IgD-negative memory B cell (primary cell): ENCODE results near the gene TEX2. TPM values are rescaled to one million over a fixed set of nuclear protein-coding genes. Genes with fewer than 3 reads are reported as not detected.
"Not testable (repeated sequence)": the region's sequence is repeated elsewhere in the genome, so short reads cannot be mapped to it uniquely, and the experiment has no call there.

Source experiments
- H3K27ac Mint-ChIP-seq, 3 donors: one replicate each; pipeline ENCODE4 v1.8.0; 2020 to 2022; ENCODE audit warnings: mild to moderate bottlenecking in 3 of 3, mixed read lengths in 3 of 3, moderate library complexity in 1 of 3
- H3K27me3 Mint-ChIP-seq: one replicate; pipeline ENCODE4 v1.8.0; 2021; ENCODE audit warnings: mixed read lengths
- H3K36me3 Mint-ChIP-seq: one replicate; pipeline ENCODE4 v1.8.0; 2020; ENCODE audit warnings: mild to moderate bottlenecking, mixed read lengths
- H3K4me1 Mint-ChIP-seq, 3 donors: one replicate each; pipeline ENCODE4 v1.8.0; 2020 to 2022; ENCODE audit warnings: mixed read lengths in 3 of 3, mild to moderate bottlenecking in 1 of 3
- H3K4me3 Mint-ChIP-seq, 4 donors: one replicate each; pipeline ENCODE4 v1.8.0; 2020 to 2022; ENCODE audit warnings: mild to moderate bottlenecking in 4 of 4, mixed read lengths in 4 of 4, moderate library complexity in 3 of 4
- H3K9me3 Mint-ChIP-seq, 3 donors: one replicate each; pipeline ENCODE4 v1.8.0; 2020 to 2021; ENCODE audit warnings: mixed read lengths in 3 of 3, mild to moderate bottlenecking in 1 of 3
- polyA plus RNA-seq: library from polyadenylated mRNA; unstranded; fragments of 300-500 nt; fragmentation: Illumina TruSeq; gene quantifications from one replicate; pipeline ENCODE4 v1.2.3, GENCODE V29; 2021

Gene TEX2
- polyA plus RNA-seq, 1 donor from 2014 or later: 2.8 TPM

GRCh38 chr17:64218066-64218465 lies 45.0 kb downstream of the TEX2 start:
- peaks cover 0 to 3% (median 0%) of the 10 kb centered on the region in 3 donors for H3K9me3 Mint-ChIP-seq
- peaks cover 9% of the 10 kb centered on the region for H3K36me3 Mint-ChIP-seq
- H3K4me3 Mint-ChIP-seq: peak overlapping the region in 2 of 4 donors; percentile 14 to 79
- H3K4me1 Mint-ChIP-seq: peaks cover 15 to 21% (median 16%) of the 10 kb centered on the region in 3 donors
- peak overlapping the region; percentile 15 to 68 (median 29) for H3K27ac Mint-ChIP-seq
- no peaks in the 10 kb centered on the region for H3K27me3 Mint-ChIP-seq

GRCh38 chr17:64217249-64217691 lies 45.8 kb downstream of the TEX2 start:
- Mint-ChIP-seq H3K9me3 (peaks cover 0 to 3% (median 0%) of the 10 kb centered on the region in 3 donors), H3K4me3 (peak overlapping the region in 2 of 4 donors; percentile 57 to 81), H3K36me3 (peaks cover 9% of the 10 kb centered on the region), H3K27me3 (no peaks in the 10 kb centered on the region), H3K4me1 (peaks cover 15 to 21% (median 16%) of the 10 kb centered on the region in 3 donors), H3K27ac (no peak overlapping the region)

GRCh38 chr17:64216338-64217248 lies 46.5 kb downstream of the TEX2 start:
- peaks cover 0 to 3% (median 0%) of the 10 kb centered on the region in 3 donors for H3K9me3 Mint-ChIP-seq
- H3K4me3 Mint-ChIP-seq: peak overlapping the region in 2 of 4 donors; percentile 76 to 77
- no peaks in the 10 kb centered on the region for H3K27me3 Mint-ChIP-seq
- H3K4me1 Mint-ChIP-seq: peaks cover 15 to 21% (median 16%) of the 10 kb centered on the region in 3 donors
- peak overlapping the region in 2 of 3 donors; percentile 1 to 71 for H3K27ac Mint-ChIP-seq
- peaks cover 9% of the 10 kb centered on the region for H3K36me3 Mint-ChIP-seq

GRCh38 chr17:64216000-64216337 lies 47.1 kb downstream of the TEX2 start:
- Mint-ChIP-seq H3K36me3 (peaks cover 9% of the 10 kb centered on the region), H3K27me3 (no peaks in the 10 kb centered on the region), H3K4me1 (peaks cover 15 to 21% (median 16%) of the 10 kb centered on the region in 3 donors), H3K9me3 (peaks cover 0 to 3% (median 0%) of the 10 kb centered on the region in 3 donors), H3K4me3 (no peak overlapping the region), H3K27ac (no peak overlapping the region)

GRCh38 chr17:64214950-64215349 lies 48.1 kb downstream of the TEX2 start:
- Mint-ChIP-seq H3K4me3 (no peak overlapping the region), H3K27ac (no peak overlapping the region)

GRCh38 chr17:64213995-64214811 lies 48.9 kb downstream of the TEX2 start:
- Mint-ChIP-seq H3K9me3 (no peaks in the 10 kb centered on the region), H3K4me1 (peaks cover 14 to 21% (median 15%) of the 10 kb centered on the region in 3 donors), H3K36me3 (peaks cover 10% of the 10 kb centered on the region), H3K27ac (no peak overlapping the region), H3K4me3 (no peak overlapping the region), H3K27me3 (no peaks in the 10 kb centered on the region)

More at GRCh38 chr17:64214950-64215349, 48.1 kb downstream of the TEX2 start:
- Mint-ChIP-seq H3K36me3 (peaks cover 6% of the 10 kb centered on the region), H3K27me3 (no peaks in the 10 kb centered on the region), H3K9me3 (no peaks in the 10 kb centered on the region), H3K4me1 (peaks cover 15 to 21% (median 16%) of the 10 kb centered on the region in 3 donors)

GRCh38 chr17:64212122-64212521 lies 50.9 kb downstream of the TEX2 start:
- H3K27ac Mint-ChIP-seq: no peak overlapping the region
- H3K27me3 Mint-ChIP-seq: no peaks in the 10 kb centered on the region
- H3K36me3 Mint-ChIP-seq: peaks cover 9% of the 10 kb centered on the region
- H3K9me3 Mint-ChIP-seq: no peaks in the 10 kb centered on the region
- no peak overlapping the region for H3K4me3 Mint-ChIP-seq
- peaks cover 5 to 9% (median 6%) of the 10 kb centered on the region in 3 donors for H3K4me1 Mint-ChIP-seq

GRCh38 chr17:64209983-64210382 lies 53.1 kb downstream of the TEX2 start:
- Mint-ChIP-seq H3K36me3 (peaks cover 9% of the 10 kb centered on the region), H3K27ac (no peak overlapping the region), H3K9me3 (no peaks in the 10 kb centered on the region), H3K4me3 (no peak overlapping the region), H3K4me1 (peaks cover 0 to 1% (median 0%) of the 10 kb centered on the region in 3 donors), H3K27me3 (no peaks in the 10 kb centered on the region)

GRCh38 chr17:64209356-64209941 lies 53.6 kb downstream of the TEX2 start:
- peaks cover 9% of the 10 kb centered on the region for H3K36me3 Mint-ChIP-seq
- H3K27ac Mint-ChIP-seq: no peak overlapping the region
- H3K9me3 Mint-ChIP-seq: no peaks in the 10 kb centered on the region
- H3K4me3 Mint-ChIP-seq: no peak overlapping the region
- no peaks in the 10 kb centered on the region for H3K27me3 Mint-ChIP-seq
- peaks cover 0 to 1% (median 0%) of the 10 kb centered on the region in 3 donors for H3K4me1 Mint-ChIP-seq

- not testable (repeated sequence) for H3K4me1 Mint-ChIP-seq, H3K4me3 Mint-ChIP-seq, H3K27me3 Mint-ChIP-seq, H3K36me3 Mint-ChIP-seq, H3K9me3 Mint-ChIP-seq, H3K27ac Mint-ChIP-seq
Measured at GRCh38 chr17:64208656-64209055, 54.4 kb downstream of the TEX2 start.

GRCh38 chr17:64205804-64206203 lies 57.3 kb downstream of the TEX2 start:
- peaks cover 5% of the 10 kb centered on the region for H3K36me3 Mint-ChIP-seq
- no peaks in the 10 kb centered on the region for H3K27me3 Mint-ChIP-seq
- H3K27ac Mint-ChIP-seq: no peak overlapping the region
- H3K9me3 Mint-ChIP-seq: no peaks in the 10 kb centered on the region
- H3K4me3 Mint-ChIP-seq: no peak overlapping the region
- H3K4me1 Mint-ChIP-seq: peaks cover 0 to 1% (median under 1%) of the 10 kb centered on the region in 3 donors

GRCh38 chr17:64203630-64204029 lies 59.4 kb downstream of the TEX2 start:
- Mint-ChIP-seq H3K27me3 (no peaks in the 10 kb centered on the region), H3K9me3 (no peaks in the 10 kb centered on the region), H3K4me3 (no peak overlapping the region), H3K27ac (no peak overlapping the region), H3K36me3 (no peaks in the 10 kb centered on the region), H3K4me1 (peaks cover 0 to 1% (median 1%) of the 10 kb centered on the region in 3 donors)

GRCh38 chr17:64202683-64203344 lies 60.2 kb downstream of the TEX2 start:
- Mint-ChIP-seq H3K9me3 (no peaks in the 10 kb centered on the region), H3K27ac (no peak overlapping the region), H3K27me3 (no peaks in the 10 kb centered on the region), H3K36me3 (peaks cover 3% of the 10 kb centered on the region), H3K4me1 (peaks cover 0 to 1% (median 1%) of the 10 kb centered on the region in 3 donors), H3K4me3 (no peak overlapping the region)
